NCI-H2196 treated with DMSO at 0.1 percent for 48 hours (cell line): Measurements from ENCODE around the gene ATP5F1D.
A peak's percentile ranks its signal among the peaks of the same experiment; 100 is the strongest.

Experiments
- DNase-seq: peaks from one replicate; lab custom pipeline; 2025; ENCODE audit not compliant: unreplicated experiment; lab: John Stamatoyannopoulos, UW

The ATP5F1D gene

DNA sequence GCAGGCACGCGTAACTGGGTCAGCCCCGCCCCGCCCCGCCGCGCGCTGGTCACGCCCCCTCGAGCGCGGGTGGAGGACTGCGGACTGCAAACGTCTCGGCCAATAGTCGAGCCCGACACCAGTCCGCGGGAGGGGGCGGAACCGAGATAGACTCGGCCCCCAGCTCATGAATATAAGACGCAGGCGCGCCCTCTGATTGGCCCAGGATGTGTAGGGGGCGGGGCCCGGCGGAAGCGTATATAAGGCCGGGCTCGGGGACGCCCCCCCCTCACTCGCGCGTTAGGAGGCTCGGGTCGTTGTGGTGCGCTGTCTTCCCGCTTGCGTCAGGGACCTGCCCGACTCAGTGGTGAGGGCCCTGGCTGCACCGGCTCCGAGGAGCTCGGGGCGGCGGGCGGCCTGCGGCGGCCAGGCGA, 27.5 kb downstream of the ATP5F1D start, which contains the start of gene CIRBP:
CIRBP (plus strand) TSS at position 268 of the 413 bp plus-strand sequence. CDS start 1,602 bp downstream, outside the sequence.
- peak; percentile 97 for DNase-seq

DNA sequence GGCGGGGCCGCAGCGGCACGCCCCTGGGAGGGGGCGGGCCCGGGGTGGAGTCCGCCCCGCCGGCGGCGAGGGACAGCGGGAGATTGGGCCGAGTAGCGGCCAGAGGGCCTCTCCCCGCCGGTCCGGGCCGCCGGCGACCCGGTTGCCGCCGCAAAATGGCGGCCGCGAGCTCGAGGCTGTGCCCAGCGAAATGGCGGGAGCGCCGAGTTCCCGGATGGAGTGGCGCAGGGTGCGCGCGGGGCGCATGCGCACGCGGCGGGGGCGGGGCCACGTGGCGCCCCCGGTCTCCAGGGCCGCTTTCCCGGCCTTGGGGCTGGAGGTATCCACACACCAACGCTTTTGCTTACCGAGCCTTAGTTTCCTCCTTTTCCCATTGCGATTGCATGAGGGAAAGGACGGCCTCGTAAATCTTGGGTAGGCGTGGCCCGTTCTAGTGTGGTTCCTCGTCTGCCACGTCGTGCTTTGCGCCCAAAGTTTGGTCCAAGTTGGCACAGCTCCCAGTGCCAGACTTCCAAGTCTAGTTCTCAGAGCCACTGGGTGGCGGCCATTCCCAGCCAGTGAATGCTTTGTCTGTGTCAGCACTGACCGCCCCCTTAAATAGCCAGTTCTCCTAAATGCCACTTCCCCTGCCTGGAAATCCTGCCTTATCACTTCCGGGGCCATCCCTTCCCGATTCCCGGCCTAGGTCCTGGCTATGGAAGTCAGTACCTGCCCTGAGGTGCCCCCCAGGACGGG, 28.1 kb downstream of the ATP5F1D start:
- peak; percentile 77 for DNase-seq

DNA sequence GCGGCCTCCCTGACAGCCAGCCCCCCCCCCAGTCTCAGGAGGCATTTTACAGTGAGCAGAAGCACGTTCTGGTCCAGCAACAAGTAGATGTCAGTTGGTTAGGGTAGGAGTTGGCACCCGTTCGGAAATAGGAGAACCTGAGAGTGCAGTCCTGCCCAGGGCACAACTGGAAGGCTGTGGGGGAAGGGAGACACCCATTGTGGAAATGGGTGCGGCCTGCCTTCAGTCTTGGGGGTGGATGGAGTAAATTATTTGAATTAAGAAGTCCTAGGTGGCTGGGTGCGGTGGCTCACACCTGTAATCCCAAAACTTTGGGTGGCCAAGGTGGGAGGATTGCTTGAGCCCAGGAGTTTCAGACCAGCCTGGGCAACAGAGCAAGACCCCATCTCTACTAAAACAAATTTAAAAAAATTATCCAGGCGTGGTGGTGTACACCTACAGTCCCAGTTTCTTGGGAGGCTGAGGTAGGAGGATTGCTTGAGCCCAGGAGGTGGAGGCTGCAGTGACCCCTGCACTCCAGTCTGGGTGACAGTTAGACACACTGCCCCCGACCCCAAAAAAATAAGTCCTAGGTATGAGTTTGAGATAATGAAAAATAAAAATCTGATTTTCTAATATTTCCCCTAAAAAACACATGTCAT, 28.8 kb downstream of the ATP5F1D start:
- no peak for DNase-seq

- DNase-seq: no peak
Observed at GRCh38 chr19:1270854-1271527, 29.4 kb downstream of the ATP5F1D start.

- no peak for DNase-seq
Observed at GRCh38 chr19:1271528-1272422, 30.2 kb downstream of the ATP5F1D start.

DNA sequence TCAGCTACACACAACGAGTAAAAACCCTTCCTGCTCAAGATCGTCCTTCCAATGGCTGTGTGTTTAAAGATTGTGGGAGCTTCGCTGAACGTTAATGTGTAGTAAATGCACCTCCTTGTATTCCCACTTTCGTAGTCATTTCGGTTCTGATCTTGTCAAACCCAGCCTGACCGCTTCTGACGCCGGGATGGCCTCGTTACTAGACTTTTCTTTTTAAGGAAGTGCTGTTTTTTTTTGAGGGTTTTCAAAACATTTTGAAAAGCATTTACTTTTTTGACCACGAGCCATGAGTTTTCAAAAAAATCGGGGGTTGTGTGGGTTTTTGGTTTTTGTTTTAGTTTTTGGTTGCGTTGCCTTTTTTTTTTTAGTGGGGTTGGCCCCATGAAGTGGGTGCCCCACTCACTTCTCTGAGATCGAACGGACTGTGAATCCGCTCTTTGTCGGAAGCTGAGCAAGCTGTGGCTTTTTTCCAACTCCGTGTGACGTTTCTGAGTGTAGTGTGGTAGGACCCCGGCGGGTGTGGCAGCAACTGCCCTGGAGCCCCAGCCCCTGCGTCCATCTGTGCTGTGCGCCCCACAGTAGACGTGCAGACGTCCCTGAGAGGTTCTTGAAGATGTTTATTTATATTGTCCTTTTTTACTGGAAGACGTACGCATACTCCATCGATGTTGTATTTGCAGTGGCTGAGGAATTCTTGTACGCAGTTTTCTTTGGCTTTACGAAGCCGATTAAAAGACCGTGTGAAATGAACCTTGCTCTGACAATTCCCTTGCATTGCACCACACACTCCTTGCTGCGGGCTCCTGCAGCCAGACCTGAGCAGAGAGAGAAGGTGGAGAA, 31.1 kb downstream of the ATP5F1D start:
- no peak for DNase-seq

- DNase-seq: no peak
Observed at GRCh38 chr19:1273263-1274041, 31.9 kb downstream of the ATP5F1D start.

GRCh38 chr19:1274081-1274851, 32.7 kb downstream of the ATP5F1D start:
- DNase-seq: no peak

DNA sequence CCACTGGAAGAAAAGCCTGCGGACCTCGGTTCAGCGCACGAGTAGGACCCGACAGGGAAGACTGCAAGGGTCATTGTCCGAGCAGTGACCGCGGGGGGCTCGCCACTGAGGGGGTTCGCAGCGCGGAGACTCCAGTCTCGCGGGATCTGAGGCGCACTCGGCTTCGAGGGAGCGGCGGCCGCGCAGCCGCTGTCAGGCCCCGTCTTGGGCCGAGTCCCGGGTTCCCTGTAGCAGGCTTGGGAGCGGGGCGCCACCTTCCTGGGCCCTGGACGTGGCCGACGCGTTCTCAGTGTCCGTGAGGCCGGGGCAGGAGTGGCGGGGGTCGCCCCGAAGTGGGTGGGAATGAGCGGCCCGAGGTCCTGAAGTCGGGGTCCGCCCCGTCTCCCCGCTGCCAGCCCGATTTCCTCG, 33.3 kb downstream of the ATP5F1D start:
- no peak for DNase-seq

DNA sequence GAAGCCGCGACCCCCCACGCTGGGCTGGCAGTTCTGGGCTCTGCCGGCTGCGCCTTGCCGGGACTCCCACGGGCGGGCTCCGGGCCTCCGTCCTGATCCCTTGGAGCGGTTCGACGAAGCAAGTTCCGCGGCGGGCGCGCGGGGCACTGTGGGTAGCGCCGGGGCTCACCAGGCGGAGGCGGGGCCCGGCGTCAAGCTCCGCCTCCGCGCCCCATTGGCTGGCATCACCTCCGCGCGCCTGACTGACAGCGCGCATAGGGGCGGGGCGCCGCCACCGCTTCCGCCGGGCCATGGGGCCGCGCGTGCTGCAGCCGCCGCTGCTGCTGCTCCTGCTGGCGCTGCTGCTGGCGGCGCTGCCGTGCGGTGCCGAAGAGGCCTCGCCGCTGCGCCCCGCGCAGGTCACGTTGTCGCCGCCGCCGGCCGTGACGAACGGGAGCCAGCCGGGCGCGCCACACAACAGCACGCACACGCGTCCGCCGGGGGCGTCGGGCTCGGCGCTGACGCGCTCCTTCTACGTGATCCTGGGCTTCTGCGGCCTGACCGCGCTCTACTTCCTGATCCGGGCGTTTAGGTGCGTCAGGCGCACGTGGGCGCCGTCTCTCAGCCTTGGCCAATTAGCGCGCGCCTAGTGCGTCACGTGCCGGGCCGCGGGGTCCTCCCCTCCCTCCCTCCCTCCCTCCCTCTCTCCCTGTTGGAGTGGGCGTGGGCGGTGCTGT, 33.9 kb downstream of the ATP5F1D start, which contains the start of gene FAM174C:
FAM174C (plus strand) TSS at position 271 of the 716 bp plus-strand sequence; CDS start at position 291, 20 bp downstream.
- DNase-seq: peak; percentile 93

DNA sequence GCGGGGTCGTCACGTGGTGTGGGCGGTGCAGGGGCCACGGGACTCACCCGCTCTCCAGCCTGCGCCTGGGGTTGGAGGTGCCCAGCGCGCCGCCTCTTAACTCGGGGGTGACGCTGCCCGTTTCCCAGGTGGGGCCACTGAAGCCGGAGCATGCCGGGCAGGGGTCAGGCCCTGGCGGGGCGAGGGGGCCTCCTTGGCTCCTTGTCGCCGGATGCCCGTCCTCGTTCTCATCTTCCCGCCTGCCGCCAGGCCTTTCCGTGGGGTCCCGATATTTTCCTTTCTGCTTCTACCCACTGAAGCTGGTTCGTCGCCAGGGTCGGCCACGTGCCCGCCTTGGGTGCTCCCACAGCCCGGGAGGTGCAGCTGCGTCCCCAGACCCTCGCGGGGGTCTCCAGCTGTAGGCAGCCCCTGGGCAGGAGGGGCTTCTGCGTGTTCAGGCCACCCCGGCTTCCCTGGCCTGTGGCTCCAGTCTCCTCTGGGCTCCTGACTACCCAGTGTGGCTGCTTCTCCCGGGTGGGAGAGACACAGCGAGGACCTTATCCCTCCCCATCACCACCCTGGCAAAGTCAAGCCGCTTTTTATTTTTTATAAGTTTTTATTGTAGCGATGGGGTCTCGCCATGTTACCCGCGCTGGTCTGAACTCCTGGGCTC, 34.6 kb downstream of the ATP5F1D start:
- no peak for DNase-seq

DNA sequence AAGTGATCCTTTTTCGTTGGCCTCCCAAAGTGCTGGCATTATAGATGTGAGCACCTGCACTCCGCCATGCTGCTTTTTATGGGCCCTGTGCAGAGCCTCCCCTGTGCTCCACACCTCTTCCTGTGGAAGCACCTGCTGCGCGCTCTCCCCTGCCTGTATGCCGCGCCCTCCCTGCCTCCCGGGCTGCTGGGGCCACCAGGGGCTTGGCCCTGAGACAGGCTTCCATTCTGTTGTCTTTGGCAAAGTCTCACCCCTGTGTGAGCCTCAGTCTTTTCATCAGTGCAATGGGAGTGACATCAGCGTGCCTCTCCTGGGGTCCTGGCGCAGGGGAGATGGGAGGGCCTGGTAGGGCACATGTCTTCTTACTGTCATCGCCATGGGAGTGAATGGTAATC, 35.1 kb downstream of the ATP5F1D start:
- no peak for DNase-seq

DNA sequence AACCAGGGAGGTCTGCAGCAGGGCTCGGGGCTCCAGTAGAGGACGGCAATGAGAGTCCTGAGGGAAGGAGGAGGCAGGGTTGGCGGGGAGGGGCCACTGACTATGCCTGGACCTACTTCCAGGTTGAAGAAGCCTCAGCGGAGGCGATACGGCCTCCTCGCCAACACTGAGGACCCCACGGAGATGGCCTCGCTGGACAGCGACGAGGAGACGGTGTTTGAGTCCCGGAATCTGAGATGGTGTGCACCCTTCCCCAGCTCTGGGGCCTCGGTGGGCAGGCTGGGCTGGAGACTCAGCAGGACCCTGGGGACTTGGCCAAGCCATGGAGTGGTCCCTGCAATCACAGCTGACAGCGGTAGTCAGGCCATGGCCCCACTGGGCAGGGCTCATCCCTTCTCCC, 35.5 kb downstream of the ATP5F1D start:
- no peak for DNase-seq

GRCh38 chr19:1278074-1278473, 36.5 kb downstream of the ATP5F1D start:
- DNase-seq: no peak

DNA sequence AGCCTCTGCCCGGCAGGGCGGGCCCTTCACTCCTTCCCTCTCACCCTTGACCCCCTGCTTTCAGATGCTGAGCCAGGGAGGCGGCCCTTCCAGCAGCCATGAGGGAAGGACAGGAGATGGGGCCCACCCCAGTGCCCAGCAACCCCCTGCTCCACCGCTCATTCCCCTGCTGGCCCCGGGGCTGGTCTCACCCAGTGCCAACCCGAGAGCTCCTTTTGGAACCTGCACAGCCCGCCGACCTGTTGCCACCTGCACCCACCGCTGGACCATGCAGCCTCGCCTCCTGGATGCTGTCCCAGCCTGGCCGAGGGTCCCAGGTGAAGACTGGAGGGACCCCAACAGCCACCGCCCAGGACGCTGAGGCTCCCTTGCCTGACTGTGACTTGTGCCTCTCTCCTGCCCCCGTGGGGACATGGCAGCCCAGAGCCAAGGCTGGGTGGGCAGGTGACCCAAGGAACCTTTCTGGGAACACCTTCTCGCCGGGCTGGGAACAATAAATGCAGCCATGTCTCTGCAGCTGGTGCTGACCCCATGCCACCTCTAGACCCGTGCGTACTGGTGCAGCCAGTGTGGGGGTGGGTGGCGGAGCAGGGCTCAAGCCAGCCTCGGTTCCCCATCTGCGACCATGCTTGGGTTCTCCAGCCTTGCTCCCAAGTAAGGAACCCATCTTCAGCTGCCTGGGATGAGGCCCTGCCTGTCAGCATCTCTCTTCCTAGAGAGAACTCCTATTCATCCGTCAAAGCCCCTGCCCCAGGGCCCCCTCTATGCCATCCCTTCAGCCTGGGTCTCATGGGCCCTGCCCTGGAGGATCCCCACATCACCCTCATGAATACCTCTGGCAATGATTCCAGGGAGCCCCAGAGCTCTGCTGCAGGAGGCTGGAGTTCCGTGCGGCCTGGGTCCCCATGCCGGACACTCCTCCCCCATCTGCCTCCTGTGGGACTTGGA, 37.4 kb downstream of the ATP5F1D start:
- no peak for DNase-seq

DNA sequence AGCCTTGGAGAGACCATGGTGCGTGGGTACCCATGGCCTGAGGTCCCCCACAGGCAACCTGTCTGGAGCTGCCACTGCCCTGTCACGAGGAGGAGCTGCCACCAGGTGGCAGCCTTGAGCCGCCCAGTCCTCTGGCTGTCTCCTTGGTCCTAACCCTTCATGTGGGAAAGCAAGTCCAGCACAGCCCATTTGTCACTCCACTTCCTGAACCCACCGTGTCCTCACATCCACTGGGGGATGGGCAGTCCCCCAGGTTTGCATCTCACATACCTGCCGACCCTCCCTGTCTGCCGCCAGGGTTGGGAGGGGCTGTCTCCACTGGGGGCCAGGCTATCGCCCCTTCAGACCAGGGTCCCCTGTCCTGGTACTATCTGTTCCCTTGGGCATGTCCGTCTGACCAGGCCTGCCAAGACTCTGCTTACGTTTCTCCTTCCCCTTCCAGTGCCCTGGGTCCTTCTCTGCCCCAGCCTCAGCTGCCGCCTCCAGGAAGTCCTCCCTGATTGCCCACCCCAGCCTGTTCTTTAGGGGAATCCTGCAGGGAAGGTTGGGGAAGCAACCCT, 38.3 kb downstream of the ATP5F1D start:
- peak; percentile 50 for DNase-seq
